ENCODE data around the gene ABCF3. TPM values are rescaled to one million over a fixed set of nuclear protein-coding genes. Genes with fewer than 3 reads are reported as not detected.

Gene ABCF3
- total and polyA plus RNA-seq, 7 donors = 44.1 to 108 (median 79.3) TPM

GRCh38 chr3:184189421-184189820, 3.4 kb downstream of the ABCF3 start:
- H3K4me1 ChIP-seq = peaks cover 26% of the 10 kb centered on the region
- H3K4me3 ChIP-seq = no peak overlapping the region
- no peak for ATAC-seq
- H3K27me3 ChIP-seq (ENCODE audit: insufficient read depth in 3 of 3, low read length in 2 of 3) = no peaks in the 10 kb centered on the region
- H3K9me3 ChIP-seq = no peaks in the 10 kb centered on the region
- WGBS, 3 donors = 88 to 93% (median 93%) methylated on average over 13 of the region's 13 CpGs
- H3K27ac ChIP-seq = no peak overlapping the region
- DNase-seq = no peak
- intact Hi-C loops (cut with DNase I) = no loop called here
- peaks cover 14 to 79% of the 10 kb centered on the region in 2 donors for H3K36me3 ChIP-seq (ENCODE audit: insufficient read depth in 1 of 2, low read depth in 1 of 2)
- TF ChIP-seq, protein P1, sequence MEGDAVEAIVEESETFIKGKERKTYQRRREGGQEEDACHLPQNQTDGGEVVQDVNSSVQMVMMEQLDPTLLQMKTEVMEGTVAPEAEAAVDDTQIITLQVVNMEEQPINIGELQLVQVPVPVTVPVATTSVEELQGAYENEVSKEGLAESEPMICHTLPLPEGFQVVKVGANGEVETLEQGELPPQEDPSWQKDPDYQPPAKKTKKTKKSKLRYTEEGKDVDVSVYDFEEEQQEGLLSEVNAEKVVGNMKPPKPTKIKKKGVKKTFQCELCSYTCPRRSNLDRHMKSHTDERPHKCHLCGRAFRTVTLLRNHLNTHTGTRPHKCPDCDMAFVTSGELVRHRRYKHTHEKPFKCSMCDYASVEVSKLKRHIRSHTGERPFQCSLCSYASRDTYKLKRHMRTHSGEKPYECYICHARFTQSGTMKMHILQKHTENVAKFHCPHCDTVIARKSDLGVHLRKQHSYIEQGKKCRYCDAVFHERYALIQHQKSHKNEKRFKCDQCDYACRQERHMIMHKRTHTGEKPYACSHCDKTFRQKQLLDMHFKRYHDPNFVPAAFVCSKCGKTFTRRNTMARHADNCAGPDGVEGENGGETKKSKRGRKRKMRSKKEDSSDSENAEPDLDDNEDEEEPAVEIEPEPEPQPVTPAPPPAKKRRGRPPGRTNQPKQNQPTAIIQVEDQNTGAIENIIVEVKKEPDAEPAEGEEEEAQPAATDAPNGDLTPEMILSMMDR (IDR thresholded peaks at IDR 0.05) = no peak

DNA sequence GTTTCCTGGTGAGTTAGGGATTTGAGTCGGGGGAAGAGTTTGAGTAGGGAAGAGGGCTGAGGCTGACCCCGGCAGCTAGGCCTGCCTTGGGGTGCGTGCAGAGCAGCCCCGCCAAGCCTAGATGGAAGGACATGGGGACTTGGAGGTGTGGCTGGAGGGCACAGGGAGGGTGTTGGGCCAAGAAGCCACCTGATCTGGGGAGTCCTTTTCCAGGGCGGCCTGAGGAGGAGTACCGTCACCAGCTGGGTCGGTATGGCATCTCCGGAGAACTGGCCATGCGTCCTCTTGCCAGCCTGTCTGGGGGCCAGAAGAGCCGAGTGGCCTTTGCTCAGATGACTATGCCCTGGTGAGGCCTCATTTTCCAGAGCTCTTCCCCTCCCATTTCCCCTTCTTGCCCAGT, 6.9 kb downstream of the ABCF3 start:
- 44 to 73% (median 46%) methylated on average over 10 of the region's 10 CpGs for WGBS, 3 donors
- ATAC-seq (peak in 2 of 4 donors; percentile 14 to 39), DNase-seq (no peak)
- no peaks in the 10 kb centered on the region for H3K27me3 ChIP-seq (ENCODE audit: insufficient read depth in 3 of 3, low read length in 2 of 3)
- TF ChIP-seq, protein P1 (IDR thresholded peaks at IDR 0.05) = no peak
- intact Hi-C loops (cut with DNase I) = no loop called here
- no peak overlapping the region for H3K27ac ChIP-seq
- H3K4me1 ChIP-seq = peaks cover 6% of the 10 kb centered on the region
- peaks cover 14 to 91% of the 10 kb centered on the region in 2 donors for H3K36me3 ChIP-seq (ENCODE audit: insufficient read depth in 1 of 2, low read depth in 1 of 2)
- H3K4me3 ChIP-seq = no peak overlapping the region
- no peaks in the 10 kb centered on the region for H3K9me3 ChIP-seq

DNA sequence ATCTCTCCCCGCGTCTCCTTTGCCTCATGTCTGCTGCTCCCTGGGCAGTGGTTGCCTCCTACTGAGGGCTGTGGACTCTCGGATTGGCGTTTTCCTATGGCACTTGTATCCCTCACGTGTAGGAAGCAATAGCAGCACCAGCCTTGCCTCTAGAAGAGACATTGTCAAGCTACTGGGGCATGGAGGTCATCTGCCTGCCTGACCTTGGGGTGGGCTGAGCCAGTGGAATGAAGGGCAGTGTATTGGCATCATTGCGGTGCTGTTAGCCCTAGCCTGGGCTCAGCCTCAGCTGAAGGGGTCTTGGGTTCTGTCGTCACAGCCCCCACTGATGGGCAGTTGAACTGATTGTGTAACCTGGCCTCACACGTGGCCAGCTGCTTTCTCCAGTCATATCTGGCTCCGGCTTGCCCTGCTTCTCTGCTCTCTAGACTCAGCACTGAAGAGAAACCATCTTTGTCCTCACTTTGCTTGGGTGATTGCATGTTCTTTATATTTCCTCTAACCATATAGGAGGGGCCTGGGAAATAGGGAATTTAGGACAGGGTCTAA, 8.1 kb downstream of the ABCF3 start:
- peaks cover 14 to 79% of the 10 kb centered on the region in 2 donors for H3K36me3 ChIP-seq (ENCODE audit: insufficient read depth in 1 of 2, low read depth in 1 of 2)
- no peak overlapping the region for H3K27ac ChIP-seq
- H3K4me3 ChIP-seq = no peak overlapping the region
- peak in 1 of 4 donors; percentile 5 for ATAC-seq
- DNase-seq = no peak
- H3K4me1 ChIP-seq = no peaks in the 10 kb centered on the region
- H3K27me3 ChIP-seq (ENCODE audit: insufficient read depth in 3 of 3, low read length in 2 of 3) = no peaks in the 10 kb centered on the region
- intact Hi-C loops (cut with DNase I) = no loop called here
- no peaks in the 10 kb centered on the region for H3K9me3 ChIP-seq
- WGBS, 3 donors = 82 to 90% (median 83%) methylated on average over 9 of the region's 9 CpGs
- TF ChIP-seq, protein P1 (IDR thresholded peaks at IDR 0.05) = no peak

- peaks cover 4 to 54% of the 10 kb centered on the region in 2 donors for H3K36me3 ChIP-seq (ENCODE audit: insufficient read depth in 1 of 2, low read depth in 1 of 2)
- ATAC-seq = peak; percentile 42 to 54 (median 46)
- TF ChIP-seq, protein P1 (IDR thresholded peaks at IDR 0.05) = no peak
- no peaks in the 10 kb centered on the region for H3K4me1 ChIP-seq
- DNase-seq = no peak
- intact Hi-C loops (cut with DNase I) = no loop called here
- H3K9me3 ChIP-seq = no peaks in the 10 kb centered on the region
- H3K4me3 ChIP-seq = no peak overlapping the region
- H3K27ac ChIP-seq = no peak overlapping the region
- no peaks in the 10 kb centered on the region for H3K27me3 ChIP-seq (ENCODE audit: insufficient read depth in 3 of 3, low read length in 2 of 3)
- WGBS, 3 donors = 82 to 87% (median 82%) methylated on average over 6 of the region's 6 CpGs
Measured at GRCh38 chr3:184196536-184196935, 10.5 kb downstream of the ABCF3 start.

DNA sequence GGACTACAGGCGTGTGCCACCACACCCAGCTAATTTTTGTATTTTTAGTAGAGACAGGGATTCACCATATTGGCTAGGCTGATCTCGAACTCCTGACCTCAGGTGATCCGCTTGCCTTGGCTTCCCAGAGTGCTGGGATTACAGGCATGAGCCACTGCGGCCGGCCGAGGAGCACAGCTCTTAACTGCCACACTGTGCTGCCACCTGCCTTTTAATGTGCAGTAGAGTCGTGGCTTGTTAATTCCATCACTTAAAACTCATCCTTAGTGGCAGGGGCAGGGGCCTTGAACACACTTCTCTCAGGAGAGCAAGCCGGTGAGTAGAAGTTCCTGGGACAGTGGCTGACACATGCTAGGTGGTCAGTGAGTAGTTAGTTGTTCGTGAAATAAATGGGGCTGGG, 12.5 kb downstream of the ABCF3 start:
- Histone ChIP-seq H3K36me3 (ENCODE audit: insufficient read depth in 1 of 2, low read depth in 1 of 2) (peaks cover 0 to 35% of the 10 kb centered on the region in 2 donors), H3K4me3 (no peak overlapping the region), H3K4me1 (no peaks in the 10 kb centered on the region), H3K27ac (no peak overlapping the region), H3K9me3 (no peaks in the 10 kb centered on the region), H3K27me3 (ENCODE audit: insufficient read depth in 3 of 3, low read length in 2 of 3) (no peaks in the 10 kb centered on the region)
- TF ChIP-seq, protein P1 (IDR thresholded peaks at IDR 0.05) = no peak
- DNase-seq (no peak), ATAC-seq (no peak)
- 77 to 80% (median 78%) methylated on average over 9 of the region's 9 CpGs for WGBS, 3 donors
- intact Hi-C loops (cut with DNase I) = no loop called here

Measured in psoas muscle (tissue), 8 donors.